ENCODE results near the gene SEMA6D.

- no peak for TF ChIP-seq CTCF (IDR thresholded peaks at IDR 0.05 in 2 of 3, conservative IDR thresholded peaks at IDR 0.05 in 1 of 3; ENCODE audit: control insufficient read depth in 2 of 3, extremely low read depth in 1 of 3, insufficient read depth in 1 of 3, low read depth in 3 of 3, low read length in 3 of 3)
- TF ChIP-seq EZH2 (IDR thresholded peaks at IDR 0.05; ENCODE audit: borderline replicate concordance, control insufficient read depth, low read depth, low read length) = no peak
- no peak for TF ChIP-seq HDAC2 (IDR thresholded peaks at IDR 0.05)
- no peak for TF ChIP-seq E4F1 (IDR thresholded peaks at IDR 0.05; ENCODE audit: borderline replicate concordance, partially characterized antibody)
- no peak for TF ChIP-seq SP1 (IDR thresholded peaks at IDR 0.05; ENCODE audit: low read depth, low read length)
- no peak for TF ChIP-seq CREB1 (IDR thresholded peaks at IDR 0.05; ENCODE audit: low read depth)
- TF ChIP-seq NRF1 (conservative IDR thresholded peaks at IDR 0.05; ENCODE audit: low read depth, low read length) = no peak
These were observed 11.9 kb upstream of the SEMA6D start for GRCh38 chr15:47705281-47705997.
